ENCODE measurements around the gene NCS1.

NCS1 gene

DNA sequence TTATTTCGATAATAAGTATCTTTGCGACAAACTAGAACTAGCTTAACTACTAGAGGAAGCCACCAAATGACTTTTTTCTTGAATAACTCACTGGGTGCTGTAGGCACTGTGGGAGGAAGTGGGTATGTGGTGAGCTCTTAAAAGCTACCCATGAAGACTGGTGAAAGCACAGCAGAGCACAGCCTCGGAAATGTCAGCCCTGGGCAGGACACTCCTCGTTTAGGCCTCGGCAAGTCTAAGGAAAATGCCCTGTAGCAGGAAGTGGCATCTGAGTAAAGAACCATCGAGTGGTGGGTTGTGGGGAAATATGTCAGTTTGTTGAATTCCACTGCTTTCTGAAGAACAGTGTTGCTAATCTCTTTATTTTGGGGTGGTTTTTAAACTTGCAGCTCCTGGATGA lies 44.0 kb upstream of the NCS1 start:
- H3K9me3 ChIP-seq (ENCODE audit: insufficient read depth, low read length), result no peaks in the 10 kb centered on the region
- TF ChIP-seq EZH2phosphoT487 (IDR thresholded peaks at IDR 0.05; ENCODE audit: low read depth) (no peak), CTCF (IDR thresholded peaks at IDR 0.05; ENCODE audit: low read depth, low read length) (no peak)
- no peaks in the 10 kb centered on the region for H3K27me3 ChIP-seq (ENCODE audit: low read depth, low read length)
- peaks cover 21% of the 10 kb centered on the region for H3K4me1 ChIP-seq (ENCODE audit: low read length)
- peak overlapping the region; percentile 52; the same call in 1 of the 2 replicates for H3K4me3 ChIP-seq (ENCODE audit: low read length)
- H3K9ac ChIP-seq (ENCODE audit: low read length), result peak overlapping the region; percentile 47; the same call in 1 of the 2 replicates
- H4K20me1 ChIP-seq (ENCODE audit: insufficient read depth, low read length), result no peaks in the 10 kb centered on the region
- H3K27ac ChIP-seq (ENCODE audit: low read length), result peak overlapping the region; percentile 64
- H3K79me2 ChIP-seq (ENCODE audit: low read length), result no peaks in the 10 kb centered on the region
- peaks cover 3% of the 10 kb centered on the region for H3K36me3 ChIP-seq (replicated peaks; ENCODE audit: low read depth, low read length)
- H2AFZ ChIP-seq (ENCODE audit: low read depth, low read length), result peak overlapping the region; percentile 52; the same call in 1 of the 2 replicates
- peak overlapping the region; percentile 77 for H3K4me2 ChIP-seq (ENCODE audit: low read length)

GRCh38 chr9:130128733-130129431 lies 43.3 kb upstream of the NCS1 start:
- Histone ChIP-seq H3K4me2 (ENCODE audit: low read length) (peak overlapping the region; percentile 77), H3K9ac (ENCODE audit: low read length) (peak overlapping the region; percentile 47), H3K36me3 (replicated peaks; ENCODE audit: low read depth, low read length) (peaks cover 3% of the 10 kb centered on the region), H3K4me1 (ENCODE audit: low read length) (peaks cover 21% of the 10 kb centered on the region), H3K9me3 (ENCODE audit: insufficient read depth, low read length) (no peaks in the 10 kb centered on the region), H2AFZ (ENCODE audit: low read depth, low read length) (peak overlapping the region; percentile 52; the same call in 1 of the 2 replicates), H3K79me2 (ENCODE audit: low read length) (no peaks in the 10 kb centered on the region), H3K27ac (ENCODE audit: low read length) (peak overlapping the region; percentile 64), H4K20me1 (ENCODE audit: insufficient read depth, low read length) (no peaks in the 10 kb centered on the region), H3K27me3 (ENCODE audit: low read depth, low read length) (no peaks in the 10 kb centered on the region), H3K4me3 (ENCODE audit: low read length) (peak overlapping the region; percentile 52)
- TF ChIP-seq CTCF (IDR thresholded peaks at IDR 0.05; ENCODE audit: low read depth, low read length), result no peak
- no peak for TF ChIP-seq EZH2phosphoT487 (IDR thresholded peaks at IDR 0.05; ENCODE audit: low read depth)

DNA sequence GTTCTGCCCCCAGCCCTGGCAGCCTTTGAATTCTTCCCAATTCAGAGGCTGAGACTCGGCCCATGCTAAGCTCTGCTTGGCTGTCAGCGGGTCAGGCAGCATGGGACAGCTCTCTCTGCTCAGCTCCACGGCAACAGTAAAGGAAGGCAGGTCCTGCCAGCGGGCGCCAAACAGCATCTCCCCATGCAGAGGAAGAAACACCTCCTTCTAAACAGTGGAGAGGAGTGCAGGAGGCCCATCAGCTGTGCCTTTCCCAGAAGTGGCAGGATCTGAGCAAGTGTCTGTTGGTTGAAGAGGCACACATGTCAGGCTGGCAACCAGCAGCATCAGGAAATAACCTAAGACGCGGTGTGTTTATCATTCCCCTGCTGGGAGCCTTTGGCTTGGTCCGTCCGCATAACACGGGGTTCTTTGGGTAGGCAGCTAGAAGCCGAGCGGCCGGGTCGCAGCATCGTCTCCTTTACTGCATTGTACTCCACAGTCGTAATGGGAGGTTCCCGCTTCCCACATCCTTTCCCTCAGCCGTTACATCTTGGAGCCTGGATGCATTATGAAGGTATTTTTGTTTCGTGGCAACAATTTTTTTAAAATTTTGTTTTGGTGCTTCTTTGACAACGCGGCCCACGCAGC lies 42.7 kb upstream of the NCS1 start:
- Histone ChIP-seq H3K4me2 (ENCODE audit: low read length) (peak overlapping the region; percentile 77), H3K4me3 (ENCODE audit: low read length) (peak overlapping the region; percentile 52)

More for the DNA sequence above, 42.7 kb upstream of the NCS1 start:
- Histone ChIP-seq H3K79me2 (ENCODE audit: low read length) (no peaks in the 10 kb centered on the region), H3K9me3 (ENCODE audit: insufficient read depth, low read length) (no peaks in the 10 kb centered on the region), H4K20me1 (ENCODE audit: insufficient read depth, low read length) (no peaks in the 10 kb centered on the region), H3K9ac (ENCODE audit: low read length) (peak overlapping the region; percentile 47), H2AFZ (ENCODE audit: low read depth, low read length) (no peak overlapping the region), H3K27ac (ENCODE audit: low read length) (peak overlapping the region; percentile 64), H3K4me1 (ENCODE audit: low read length) (peaks cover 21% of the 10 kb centered on the region), H3K36me3 (replicated peaks; ENCODE audit: low read depth, low read length) (peaks cover 3% of the 10 kb centered on the region), H3K27me3 (ENCODE audit: low read depth, low read length) (no peaks in the 10 kb centered on the region)
- TF ChIP-seq CTCF (IDR thresholded peaks at IDR 0.05; ENCODE audit: low read depth, low read length), result no peak
- TF ChIP-seq EZH2phosphoT487 (IDR thresholded peaks at IDR 0.05; ENCODE audit: low read depth), result no peak
